Activated CD4-positive, alpha-beta T cell treated with anti-CD3 and anti-CD28 coated beads, Interleukin-2, amount 50 U/mL, for 48 hours (primary cell): ENCODE results near the gene CX3CL1.

Source experiments
- DNase-seq, 2 experiments: peaks; one replicate each; pipeline ENCODE4 v3.0.0-alpha.2; 2020

CX3CL1 gene

DNA sequence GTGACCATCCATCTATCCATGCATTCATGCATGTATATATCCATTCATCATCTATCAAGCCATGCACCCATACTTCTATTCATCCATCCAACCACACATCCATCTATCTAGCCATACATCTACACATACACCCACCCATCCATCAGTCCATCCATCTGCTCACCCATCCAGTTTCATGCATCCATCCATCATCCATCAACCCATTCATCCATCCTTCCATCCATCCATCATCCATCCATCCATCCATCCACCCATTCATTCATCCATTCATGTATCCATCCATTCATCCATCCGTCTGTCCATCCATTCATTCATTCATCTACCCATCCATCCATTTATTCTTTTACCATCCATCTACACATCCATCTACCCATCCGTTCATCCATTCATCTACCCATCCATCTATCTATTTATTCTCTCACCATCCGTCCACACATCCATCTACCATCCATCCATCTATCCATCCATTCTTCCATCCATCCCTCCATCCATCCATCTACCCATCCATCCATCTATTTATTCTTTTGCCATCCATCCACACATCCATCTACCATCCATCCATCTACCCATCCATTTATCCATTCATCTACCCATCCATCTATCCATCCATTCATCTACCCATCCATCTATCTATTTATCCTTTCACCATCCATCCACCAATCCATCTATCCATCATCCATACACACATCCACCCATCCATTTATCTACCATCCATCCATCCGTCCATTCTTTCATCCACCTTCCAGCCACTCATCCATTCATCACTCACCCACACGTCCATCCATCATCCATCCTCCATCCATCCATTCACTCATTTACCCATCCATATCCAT, 35.4 kb downstream of the CX3CL1 start:
- no peak for DNase-seq

DNA sequence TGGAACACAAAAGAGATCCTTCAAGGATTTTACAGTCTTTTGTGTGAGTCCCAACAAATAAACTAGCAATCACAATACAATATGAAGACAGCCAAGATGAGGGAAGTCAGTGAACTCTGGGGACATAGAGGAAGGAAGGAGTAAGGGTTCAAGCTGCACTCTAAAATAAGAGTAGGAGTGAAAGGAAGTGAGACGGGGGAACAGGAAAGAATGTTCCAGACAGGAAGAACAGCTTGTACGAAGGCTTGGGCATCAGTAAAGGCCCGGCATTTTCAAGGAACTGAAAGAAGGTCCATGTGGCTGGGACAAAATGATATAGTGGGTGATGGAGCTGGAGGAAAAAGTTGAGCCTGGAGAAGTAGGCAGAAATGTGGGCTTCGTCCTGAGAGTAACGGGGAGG, 36.8 kb downstream of the CX3CL1 start:
- no peak for DNase-seq

DNA sequence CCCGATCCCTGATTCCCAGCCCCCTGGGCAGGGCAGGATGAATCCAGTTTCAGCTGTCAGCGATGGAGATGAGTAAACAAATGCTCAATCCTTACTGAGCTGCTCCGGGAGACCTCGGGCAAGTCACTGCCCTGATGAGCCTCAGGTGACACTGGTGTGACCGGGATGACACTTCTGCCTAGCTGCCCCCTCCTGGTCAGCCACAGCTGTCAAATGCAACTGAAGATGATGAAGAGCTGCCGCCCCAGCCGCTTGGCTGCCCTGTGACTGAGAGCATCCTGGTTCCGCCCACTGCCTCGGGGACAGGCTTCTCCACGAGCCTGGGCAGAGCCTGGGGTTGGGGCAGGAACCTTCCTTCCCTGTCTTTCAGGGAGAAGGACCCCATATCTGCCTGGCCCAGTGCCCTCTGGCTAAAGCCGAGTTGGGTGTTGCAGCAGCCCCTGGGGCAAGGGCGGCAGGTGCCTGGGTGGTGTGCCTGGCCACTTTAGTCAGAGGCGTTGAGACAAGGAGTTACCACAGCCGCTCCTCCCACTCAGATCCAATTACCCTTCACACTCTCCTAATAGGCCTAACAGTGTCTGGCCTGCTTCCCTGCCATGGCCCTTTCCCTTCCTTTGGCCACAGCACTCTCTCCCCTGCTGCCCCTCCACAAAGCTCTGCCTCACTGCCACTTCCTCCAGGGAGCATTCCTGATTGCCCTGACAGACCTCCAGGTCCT, 37.7 kb downstream of the CX3CL1 start:
- DNase-seq, result no peak

DNA sequence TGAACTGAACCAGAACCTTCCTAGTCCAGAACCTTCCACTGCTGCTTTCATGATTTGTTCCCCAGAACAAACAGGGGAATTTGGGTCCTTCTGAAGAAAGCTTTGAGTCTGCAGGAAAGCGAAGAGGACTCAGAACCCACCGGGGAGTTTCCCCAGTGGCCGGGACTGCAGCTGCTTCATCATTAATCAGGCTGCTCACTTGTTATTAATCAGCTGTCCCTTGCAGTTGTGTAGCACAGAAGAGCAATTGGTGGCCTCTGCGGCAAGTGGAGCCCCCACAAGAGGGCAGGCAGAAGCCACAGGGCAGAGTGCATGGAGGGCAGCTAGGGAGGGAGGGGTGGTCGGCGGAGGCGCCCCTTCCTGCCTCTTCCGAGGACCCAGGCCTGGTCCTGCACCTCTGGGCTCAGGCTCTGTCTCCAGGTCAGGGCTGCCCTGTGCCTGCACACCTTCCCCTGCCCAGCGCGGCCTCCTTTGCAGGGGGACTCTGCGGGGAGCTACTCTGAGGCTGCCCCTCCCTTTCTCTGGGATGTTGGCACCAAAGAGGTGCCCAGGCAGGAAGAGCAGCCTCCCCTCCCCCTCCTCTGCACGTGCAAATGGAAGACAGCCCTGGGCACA, 39.2 kb downstream of the CX3CL1 start:
- DNase-seq, result no peak

DNA sequence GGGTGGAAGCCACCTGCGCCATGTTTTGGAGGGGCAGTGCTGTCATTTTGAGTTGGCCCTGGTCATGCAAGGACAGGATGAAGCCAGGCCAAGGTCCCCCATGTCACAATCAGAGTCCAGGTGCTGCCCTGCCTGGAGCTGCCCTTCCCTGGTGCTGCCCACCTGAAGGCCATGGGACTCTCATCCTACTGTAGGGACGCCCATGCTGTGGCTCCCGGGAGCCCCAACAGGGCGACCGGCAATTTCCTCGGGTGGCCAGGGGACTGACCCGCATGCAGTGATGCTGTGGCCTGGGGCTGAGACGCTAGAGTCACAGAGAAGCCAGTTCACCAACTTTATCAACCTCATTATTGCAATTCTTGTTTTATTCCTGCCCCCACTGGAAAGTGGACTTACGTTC, 40.3 kb downstream of the CX3CL1 start:
- DNase-seq, result no peak

DNA sequence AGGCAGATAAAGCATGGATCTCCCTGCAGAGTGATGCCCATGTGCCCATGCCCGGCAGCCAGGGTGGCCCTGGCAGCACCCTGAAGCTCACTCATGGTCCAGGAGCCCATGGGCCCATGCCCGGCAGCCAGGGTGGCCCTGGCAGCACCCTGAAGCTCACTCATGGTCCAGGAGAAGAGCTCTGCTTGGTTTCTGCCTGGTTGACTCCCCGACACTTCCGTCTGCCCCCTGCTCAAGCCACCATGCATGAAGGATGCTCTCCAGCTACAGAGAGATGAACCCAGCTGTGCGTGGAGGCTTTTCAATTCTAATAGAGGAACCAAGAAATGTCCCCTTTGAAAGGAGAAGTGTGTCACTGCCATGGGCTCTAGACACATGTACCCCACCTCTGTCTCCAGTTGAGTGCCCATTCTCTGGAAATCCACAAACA, 41.0 kb downstream of the CX3CL1 start:
- no peak for DNase-seq

DNA sequence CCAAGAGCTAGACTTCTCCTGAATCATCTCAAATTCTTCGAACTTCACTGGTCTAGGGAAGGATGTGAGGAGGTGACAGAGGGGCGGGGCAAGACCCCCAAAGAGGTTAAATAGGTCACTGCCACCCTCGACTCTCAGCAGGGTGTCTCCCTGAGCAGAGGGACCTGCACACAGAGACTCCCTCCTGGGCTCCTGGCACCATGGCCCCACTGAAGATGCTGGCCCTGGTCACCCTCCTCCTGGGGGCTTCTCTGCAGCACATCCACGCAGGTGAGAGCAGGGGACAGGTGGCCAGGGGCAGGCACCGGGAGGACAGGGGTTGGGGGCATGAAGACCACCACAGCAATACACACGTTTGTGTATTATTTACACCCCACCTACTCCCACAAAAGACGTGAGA, 41.4 kb downstream of the CX3CL1 start:
- no peak for DNase-seq

DNA sequence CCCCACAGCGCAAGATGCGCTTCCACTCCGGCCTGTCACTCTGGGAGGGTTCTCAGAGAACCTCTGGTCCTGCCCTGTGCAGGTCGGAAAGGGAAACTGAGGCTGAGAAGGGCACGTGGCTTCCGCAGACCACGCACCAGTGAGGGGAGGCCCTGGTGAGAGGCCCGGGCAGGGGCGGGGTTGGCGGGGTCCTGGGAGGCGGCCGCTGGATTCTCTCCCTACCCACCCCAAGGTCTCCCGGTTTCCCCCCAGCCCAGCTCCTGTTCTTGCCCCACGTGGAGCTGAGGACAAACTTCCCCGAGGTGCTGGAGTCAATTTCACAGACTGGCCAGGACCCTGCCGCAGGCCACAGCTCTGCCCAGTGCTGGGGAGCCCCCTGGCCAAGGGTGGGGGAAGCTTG, 43.8 kb downstream of the CX3CL1 start:
- no peak for DNase-seq

DNA sequence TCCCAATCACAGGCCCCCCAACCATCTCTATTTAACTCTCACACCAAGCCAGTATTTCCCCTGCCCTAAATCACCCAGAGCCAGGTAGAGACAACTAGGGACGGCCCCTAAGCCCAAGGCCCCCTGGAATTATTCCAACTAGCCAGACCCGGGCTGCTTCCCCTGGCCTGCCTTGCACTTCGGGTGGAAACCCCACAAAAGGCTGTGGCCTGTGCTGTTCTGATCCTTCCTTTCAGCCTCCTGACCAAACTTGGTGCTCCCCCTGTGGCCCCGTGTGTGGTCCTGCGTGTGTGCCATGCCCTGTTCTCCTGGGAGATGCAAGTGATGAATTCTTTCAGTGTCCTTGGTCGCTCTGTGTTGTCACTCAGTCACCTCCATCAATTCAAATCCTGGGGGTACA, 47.2 kb downstream of the CX3CL1 start:
- DNase-seq, result no peak

DNA sequence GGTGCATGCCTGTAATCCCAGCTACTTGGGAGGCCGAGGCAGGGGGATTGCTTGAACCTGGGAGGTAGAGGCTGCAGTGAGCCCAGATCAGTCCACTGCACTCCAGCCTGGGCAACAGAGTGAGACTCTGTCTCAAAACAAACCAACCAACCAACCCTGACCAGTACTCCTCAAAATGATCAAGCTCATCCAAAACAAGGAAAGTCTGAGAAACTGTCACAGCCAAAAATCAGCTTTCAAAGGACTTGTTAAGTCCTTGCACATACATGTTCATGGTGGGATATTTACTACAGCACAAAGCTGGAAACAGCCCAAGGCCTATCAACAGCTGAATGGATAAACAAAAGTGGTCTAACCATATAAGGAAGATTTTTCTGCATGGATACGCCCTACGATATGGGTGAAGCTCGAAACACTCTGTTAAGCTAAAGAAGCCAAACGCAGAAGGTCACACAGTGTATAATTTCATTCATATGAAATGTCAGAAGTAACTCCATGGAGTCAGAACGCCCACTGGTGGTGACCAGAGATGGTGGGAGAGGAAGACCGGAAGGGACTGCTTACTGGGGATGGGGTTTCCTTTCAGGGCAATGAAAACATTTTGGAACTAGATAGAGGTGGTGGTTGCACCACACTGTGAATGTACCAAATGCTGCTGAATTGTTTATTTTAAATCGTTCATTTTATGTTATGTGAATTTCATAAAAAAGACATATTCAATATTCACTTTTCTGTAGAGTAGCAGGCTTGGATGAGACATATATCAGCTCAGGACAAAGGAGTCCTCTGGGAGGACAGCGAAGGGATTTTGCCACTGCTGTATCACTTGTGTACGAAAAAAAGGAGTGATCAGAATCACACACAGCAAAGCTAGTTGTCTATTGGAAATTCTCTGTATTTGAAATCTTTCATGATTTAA, 50.0 kb downstream of the CX3CL1 start:
- no peak for DNase-seq

DNA sequence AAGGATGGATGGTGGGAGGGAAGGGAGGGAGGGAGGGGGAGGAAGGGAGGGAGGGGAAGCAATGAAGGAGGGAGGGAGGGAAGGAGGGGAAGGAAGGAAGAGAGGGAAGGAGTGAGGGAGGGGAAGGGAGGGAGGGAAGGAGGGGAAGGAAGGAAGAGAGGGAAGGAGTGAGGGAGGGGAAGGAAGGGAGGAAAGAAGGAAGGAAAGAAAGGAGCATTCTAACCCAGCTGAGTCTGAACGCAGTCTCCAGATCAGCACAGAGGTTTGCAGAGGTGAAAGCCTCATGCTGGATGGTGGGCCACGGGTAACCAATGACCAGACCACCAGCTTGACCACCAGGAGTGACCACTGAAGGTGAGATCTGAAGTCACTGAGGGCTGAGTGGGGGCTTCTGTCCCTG, 50.9 kb downstream of the CX3CL1 start:
- DNase-seq, result no peak

DNA sequence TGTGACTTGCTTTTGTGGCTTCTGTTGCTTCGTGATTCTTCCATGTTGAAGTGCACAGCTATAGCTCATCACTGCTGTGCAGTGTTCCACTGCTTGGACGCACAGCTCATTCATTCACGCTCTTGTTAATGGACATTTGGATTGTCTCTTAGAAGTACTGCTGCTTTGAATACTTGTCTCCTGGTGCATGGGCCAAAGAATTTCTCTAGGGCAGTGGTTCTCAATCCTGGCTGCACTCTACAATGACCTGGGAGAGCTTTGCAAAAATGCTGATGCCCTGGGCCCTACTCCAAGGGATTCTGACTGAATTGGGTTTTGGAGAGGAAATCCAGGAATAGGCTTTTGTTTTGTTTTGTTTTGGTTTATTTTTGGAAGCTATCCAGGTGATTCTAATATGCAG, 52.3 kb downstream of the CX3CL1 start:
- no peak for DNase-seq

DNA sequence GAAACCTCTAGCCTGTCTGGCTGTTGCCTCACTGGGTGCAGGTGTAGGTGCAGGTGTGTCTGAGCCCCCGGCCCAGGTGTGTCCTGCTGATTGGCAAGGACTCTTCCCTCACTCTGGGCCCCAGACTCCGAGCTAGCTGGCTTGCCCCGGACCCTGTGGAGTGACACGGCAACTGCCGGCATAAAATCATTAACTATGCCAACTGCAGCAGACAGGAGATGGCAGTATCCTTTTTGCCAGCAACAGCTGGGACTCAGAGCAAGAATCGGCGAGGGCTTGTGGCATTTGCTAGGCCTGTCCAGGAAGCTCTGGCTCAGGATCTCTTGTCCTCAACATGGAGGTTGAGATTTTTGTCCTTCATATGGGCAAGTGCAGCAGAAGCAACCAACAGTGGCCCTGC, 54.1 kb downstream of the CX3CL1 start:
- DNase-seq, result no peak

DNA sequence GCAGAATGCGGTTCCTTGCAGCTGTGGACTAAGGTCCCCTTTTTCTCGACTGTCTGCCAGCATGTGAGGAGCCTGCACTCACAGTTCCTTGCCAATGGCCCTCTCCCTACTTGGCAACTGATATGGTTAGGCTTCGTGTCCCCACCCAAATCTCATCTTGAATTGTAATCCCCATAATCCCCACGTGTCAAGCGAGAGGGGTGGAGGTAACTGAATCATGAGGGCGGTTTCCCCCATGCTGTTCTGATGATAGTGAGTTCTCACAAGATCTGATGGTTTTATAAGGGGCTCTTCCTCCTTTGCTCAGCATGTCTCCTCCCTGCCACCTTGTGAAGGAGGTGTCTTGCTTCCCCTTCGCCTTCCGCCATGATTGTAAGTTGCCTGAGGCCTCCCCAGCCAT, 55.0 kb downstream of the CX3CL1 start:
- no peak for DNase-seq

DNA sequence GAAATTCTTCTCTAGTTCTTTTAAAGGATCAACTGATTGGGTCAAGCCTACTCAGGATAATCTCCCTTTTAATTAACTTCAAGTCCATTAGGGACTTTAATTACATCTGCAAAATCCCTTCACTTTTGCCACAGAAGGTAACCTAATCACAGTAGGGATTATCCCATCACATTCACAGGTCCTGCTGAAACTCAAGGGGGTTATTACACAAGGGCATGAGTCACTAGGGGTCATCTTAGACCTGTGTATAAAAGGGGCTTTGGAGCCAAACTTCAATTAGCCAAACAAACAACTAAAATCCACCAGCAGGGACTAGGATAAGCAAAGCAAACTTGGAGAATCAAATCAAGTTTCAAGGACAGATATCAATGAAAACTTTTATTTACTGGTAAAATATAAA, 55.5 kb downstream of the CX3CL1 start:
- no peak for DNase-seq

DNA sequence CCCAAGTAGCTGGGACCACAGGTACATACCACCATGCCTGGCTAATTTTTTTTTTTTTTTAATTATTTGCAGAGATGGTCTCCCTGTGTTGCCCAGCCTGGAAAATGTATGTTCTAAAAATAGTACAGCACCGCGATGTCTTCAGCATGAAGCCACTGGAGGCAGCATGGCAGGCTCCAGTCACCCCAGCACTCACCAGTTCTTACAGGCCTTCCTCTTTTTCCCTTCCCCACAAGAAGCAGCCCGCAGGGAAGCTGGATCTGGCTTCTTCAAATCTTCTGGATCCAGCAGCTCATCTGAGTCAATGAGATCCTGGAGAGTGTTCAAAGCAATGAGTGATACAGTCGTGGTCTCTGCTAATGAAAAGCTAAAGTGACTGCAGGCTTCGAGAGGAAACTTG, 58.7 kb downstream of the CX3CL1 start:
- no peak for DNase-seq

DNA sequence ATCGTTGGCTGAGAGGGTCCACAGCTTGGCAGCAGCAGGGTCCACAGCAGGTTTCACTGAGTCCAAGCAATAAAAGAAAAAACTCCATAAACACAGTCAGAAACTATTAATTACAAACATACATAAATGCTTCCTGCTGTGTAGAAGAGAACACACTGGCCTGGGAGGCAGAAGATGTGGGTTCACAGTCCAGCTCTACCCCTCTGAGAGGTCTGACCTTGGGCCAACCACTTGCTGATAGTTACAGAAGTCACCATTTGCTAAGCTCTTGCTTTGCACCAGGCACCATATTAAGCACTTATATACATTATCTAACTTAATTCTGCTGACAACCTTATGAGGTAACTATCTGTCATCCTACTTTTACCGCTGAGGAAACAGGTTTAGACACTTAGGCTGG, 60.2 kb downstream of the CX3CL1 start:
- DNase-seq, result no peak

DNA sequence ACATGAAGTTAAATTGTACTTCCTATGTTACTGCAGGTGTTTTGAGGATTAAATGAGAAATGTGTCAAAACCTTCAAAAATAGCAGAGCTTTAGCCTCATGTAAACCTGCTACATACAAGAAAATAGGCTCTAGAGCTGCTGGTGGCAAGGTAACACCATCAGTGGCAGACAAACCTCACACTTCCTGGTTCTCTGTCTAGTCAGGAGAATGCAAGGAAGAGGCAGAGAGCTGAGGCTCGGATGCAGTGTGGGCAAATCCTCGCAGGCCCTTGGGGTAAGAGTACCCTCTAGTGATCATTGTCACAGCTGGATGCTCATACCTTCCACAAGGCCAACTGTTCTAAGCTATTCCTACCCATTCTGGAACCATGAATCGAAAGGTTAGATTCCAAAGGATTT, 60.7 kb downstream of the CX3CL1 start:
- DNase-seq, result no peak

DNA sequence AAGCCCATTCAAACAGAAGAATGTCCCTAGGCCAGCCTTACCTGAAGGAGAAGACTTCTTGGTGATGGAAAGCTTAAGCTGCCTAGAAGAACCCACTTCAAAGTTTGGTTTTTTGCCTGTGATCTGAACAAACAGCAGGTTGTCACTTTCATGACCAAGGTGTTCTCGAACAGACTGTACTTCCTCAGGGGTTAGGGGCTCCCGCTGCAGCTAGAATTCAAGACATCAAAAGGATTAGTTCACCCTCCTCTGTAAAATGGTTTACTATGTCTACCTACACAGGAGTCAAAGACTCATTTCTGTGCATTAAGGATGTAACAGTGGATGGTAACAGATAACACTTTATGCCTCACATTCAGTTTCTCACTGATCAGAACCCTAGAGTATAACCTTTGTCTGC, 61.7 kb downstream of the CX3CL1 start:
- no peak for DNase-seq
